GM21515 (cell line): ENCODE results near the gene AHRR.
"Not testable (repeated sequence)": the region's sequence is repeated elsewhere in the genome, so short reads cannot be mapped to it uniquely, and the experiment has no call there.

Experiments used
- ATAC-seq: cut with Tn5 transposase; IDR thresholded peaks from one replicate; pipeline ENCODE4 v1.9.1; 2021; ENCODE audit not compliant: unreplicated experiment

AHRR gene

GRCh38 chr5:375921-376798, 54.6 kb downstream of the AHRR start:
- no peak for ATAC-seq

GRCh38 chr5:376799-377325, 55.3 kb downstream of the AHRR start:
- no peak for ATAC-seq

- ATAC-seq = no peak
Measured at GRCh38 chr5:377326-377981, 55.9 kb downstream of the AHRR start.

GRCh38 chr5:378301-378891, 56.9 kb downstream of the AHRR start:
- no peak for ATAC-seq

GRCh38 chr5:378976-379742, 57.6 kb downstream of the AHRR start:
- ATAC-seq = no peak

GRCh38 chr5:380701-381309, 59.3 kb downstream of the AHRR start:
- no peak for ATAC-seq

GRCh38 chr5:383066-383465, 61.6 kb downstream of the AHRR start:
- ATAC-seq = no peak

GRCh38 chr5:383621-384020, 62.1 kb downstream of the AHRR start:
- ATAC-seq = no peak

GRCh38 chr5:384576-384975, 63.1 kb downstream of the AHRR start:
- ATAC-seq = not testable (repeated sequence)

GRCh38 chr5:385321-385720, 63.8 kb downstream of the AHRR start:
- no peak for ATAC-seq

GRCh38 chr5:386432-387341, 65.2 kb downstream of the AHRR start:
- ATAC-seq = no peak

GRCh38 chr5:387491-388265, 66.2 kb downstream of the AHRR start:
- no peak for ATAC-seq

- no peak for ATAC-seq
Measured at GRCh38 chr5:388266-389196, 67.0 kb downstream of the AHRR start.

- ATAC-seq = no peak
Measured at GRCh38 chr5:389197-389821, 67.8 kb downstream of the AHRR start.

GRCh38 chr5:389891-390622, 68.5 kb downstream of the AHRR start:
- no peak for ATAC-seq

GRCh38 chr5:390623-391491, 69.3 kb downstream of the AHRR start:
- no peak for ATAC-seq
